ENCODE results near the gene SEMA3B. TPM values are rescaled to one million over a fixed set of nuclear protein-coding genes. Genes with fewer than 3 reads are reported as not detected.

SEMA3B gene
- total and polyA plus RNA-seq, 9 of the 15 experiments (the other 6 are each of a cell fraction or from before 2014, with no cell fraction given), result 0.03 to 1.8 (median 0.55) TPM; not detected in 1

DNA sequence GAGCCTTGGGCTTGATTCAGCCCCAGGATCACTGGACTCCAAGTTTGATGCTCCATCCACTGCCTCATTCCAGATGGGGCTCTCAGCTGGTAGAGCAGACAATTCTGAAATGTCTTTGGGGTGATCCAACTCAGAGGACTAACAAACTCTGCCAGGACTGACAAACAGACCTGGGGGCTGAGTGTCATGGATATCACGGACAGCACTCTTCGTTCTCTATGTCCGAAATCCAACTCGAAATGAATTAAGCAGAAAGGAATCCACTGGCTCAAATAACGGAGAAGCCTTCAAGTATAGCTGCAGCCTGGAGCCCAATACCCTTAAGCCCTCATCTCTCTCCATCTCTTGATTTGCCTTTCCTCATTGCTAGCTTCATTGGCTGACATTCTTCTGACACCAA lies 49.7 kb upstream of the SEMA3B start:
- ChIA-PET CTCF (ENCODE audit: low intra/inter-chr PET ratio) (no interaction called here), POLR2A (interaction anchor here (0.6 to 0.9 kb wide), 2 partner anchors 27 to 1774 kb away, joined by 3 to 4 read pairs; no protein-coding TSS in a partner anchor)
- Histone ChIP-seq H3K27ac (ENCODE audit: extremely low read depth, low read depth, low read length) (no peak overlapping the region), H3K36me3 (ENCODE audit: control insufficient read depth, insufficient read depth, low read length) (no peaks in the 10 kb centered on the region), H3K9me1 (ENCODE audit: control insufficient read depth, insufficient read depth, low read length) (no peaks in the 10 kb centered on the region), H3K9me3 (replicated peaks; ENCODE audit: control insufficient read depth, insufficient read depth, low read depth, low read length) (no peaks in the 10 kb centered on the region), H4K20me1 (replicated peaks; ENCODE audit: control insufficient read depth, insufficient read depth, low read length) (no peaks in the 10 kb centered on the region), H3K4me3 (no peak overlapping the region), H3K27me3 (ENCODE audit: control insufficient read depth in 2 of 2, insufficient read depth in 2 of 2, low read length in 2 of 2) (peaks cover 3 to 31% of the 10 kb centered on the region in 2 experiments; a peak in 3 of 5 replicates), H3K4me1 (replicated peaks in 1 of 2; ENCODE audit: control insufficient read depth in 2 of 2, insufficient read depth in 2 of 2, low read length in 2 of 2) (peaks cover 0 to 5% of the 10 kb centered on the region in 2 experiments; a peak in 2 of 5 replicates), H3K9ac (ENCODE audit: insufficient read depth in 1 of 2, low read depth in 2 of 2, low read length in 2 of 2) (no peak overlapping the region), H3K4me2 (ENCODE audit: insufficient read depth, low read length) (no peak overlapping the region), H2AFZ (ENCODE audit: low read depth, low read length) (no peak overlapping the region), H3K79me2 (ENCODE audit: control insufficient read depth, insufficient read depth, low read length) (no peaks in the 10 kb centered on the region)
- no peak for DNase-seq (ENCODE audit: extremely low read depth in 1 of 4, low spot score in 3 of 4)
- no peak for TF ChIP-seq ZFP36 (IDR thresholded peaks at IDR 0.05; ENCODE audit: low read depth, low read length, partially characterized antibody)
- intact Hi-C loops (cut with micrococcal nuclease) (no loop called here), in situ Hi-C loops (cut with MboI) (no loop called here)
- no TSS peak for BruUV-seq (replicated peaks)
- WGBS (ENCODE audit: insufficient coverage, low coverage, missing lambda C conversion rate), result 24% methylated on average over 4 of the region's 5 CpGs
- FAIRE-seq, result no peak
- no peak for ATAC-seq

DNA sequence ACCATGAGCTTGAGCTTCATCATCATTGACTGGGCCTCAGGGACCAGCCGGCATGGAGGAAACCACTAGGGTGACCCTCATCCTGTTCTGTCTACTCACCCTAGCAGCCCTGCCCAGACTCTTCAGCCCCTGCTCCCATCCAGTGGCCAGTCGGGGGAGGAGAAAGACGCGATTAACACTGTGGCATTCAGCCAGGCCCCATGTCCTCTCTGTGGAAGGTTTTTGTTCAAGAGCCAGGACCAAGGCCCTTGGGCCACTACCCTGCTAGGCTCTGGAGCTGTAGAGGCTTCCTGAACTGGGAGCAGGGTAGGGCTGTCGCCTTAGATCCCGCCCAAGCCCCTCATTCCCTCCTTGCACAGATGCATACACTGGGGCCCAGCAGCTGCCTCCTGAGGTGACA lies 48.8 kb upstream of the SEMA3B start:
- ChIA-PET CTCF (ENCODE audit: low intra/inter-chr PET ratio) (no interaction called here), POLR2A (interaction anchor here (0.6 kb wide), 1 partner anchor 11 kb away, joined by 3 read pairs; no protein-coding TSS in a partner anchor)
- Histone ChIP-seq H3K4me1 (replicated peaks in 1 of 2; ENCODE audit: control insufficient read depth in 2 of 2, insufficient read depth in 2 of 2, low read length in 2 of 2) (peaks cover 0 to 5% of the 10 kb centered on the region in 2 experiments; a peak in 2 of 5 replicates), H3K27me3 (ENCODE audit: control insufficient read depth in 2 of 2, insufficient read depth in 2 of 2, low read length in 2 of 2) (peaks cover 3 to 23% of the 10 kb centered on the region in 2 experiments; a peak in 2 of 5 replicates), H3K9me1 (ENCODE audit: control insufficient read depth, insufficient read depth, low read length) (no peaks in the 10 kb centered on the region), H4K20me1 (replicated peaks; ENCODE audit: control insufficient read depth, insufficient read depth, low read length) (no peaks in the 10 kb centered on the region), H3K27ac (ENCODE audit: extremely low read depth, low read depth, low read length) (no peak overlapping the region), H3K9me3 (replicated peaks; ENCODE audit: control insufficient read depth, insufficient read depth, low read depth, low read length) (no peaks in the 10 kb centered on the region), H2AFZ (ENCODE audit: low read depth, low read length) (no peak overlapping the region), H3K9ac (ENCODE audit: insufficient read depth in 1 of 2, low read depth in 2 of 2, low read length in 2 of 2) (no peak overlapping the region), H3K4me3 (no peak overlapping the region), H3K79me2 (ENCODE audit: control insufficient read depth, insufficient read depth, low read length) (no peaks in the 10 kb centered on the region), H3K4me2 (ENCODE audit: insufficient read depth, low read length) (no peak overlapping the region), H3K36me3 (ENCODE audit: control insufficient read depth, insufficient read depth, low read length) (no peaks in the 10 kb centered on the region)
- intact Hi-C loops (cut with micrococcal nuclease), result no loop called here
- FAIRE-seq, result no peak
- BruUV-seq (replicated peaks), result no TSS peak
- TF ChIP-seq RFX7 (CRISPR knock-in tag; IDR thresholded peaks at IDR 0.05) (no peak), MTA2 (IDR thresholded peaks at IDR 0.05; ENCODE audit: low read depth) (no peak), NCOA1 (IDR thresholded peaks at IDR 0.05; ENCODE audit: low read depth) (no peak), IFI16 (CRISPR knock-in tag; IDR thresholded peaks at IDR 0.05) (no peak)
- peak; percentile 23; the same call in 1 of the 3 replicates for ATAC-seq
- 16% methylated on average over 5 of the region's 6 CpGs for WGBS (ENCODE audit: insufficient coverage, low coverage, missing lambda C conversion rate)
- DNase-seq (ENCODE audit: extremely low read depth in 1 of 4, low spot score in 3 of 4), result no peak
- in situ Hi-C loops (cut with MboI), result no loop called here
